ENCODE data around the gene VDAC2.

Gene VDAC2

GRCh38 chr10:75230600-75231038 is 20.0 kb downstream of the VDAC2 start:
- no peak for DNase-seq (ENCODE audit: low spot score)

- no peak for DNase-seq (ENCODE audit: low spot score)
Observed at GRCh38 chr10:75231672-75232581, 21.3 kb downstream of the VDAC2 start.

GRCh38 chr10:75233444-75234016 is 22.9 kb downstream of the VDAC2 start:
- no peak for DNase-seq (ENCODE audit: low spot score)

- DNase-seq (ENCODE audit: low spot score): peak; percentile 65
Observed at GRCh38 chr10:75234017-75234682, 23.6 kb downstream of the VDAC2 start.

- DNase-seq (ENCODE audit: low spot score): no peak
Observed at GRCh38 chr10:75234683-75235374, 24.2 kb downstream of the VDAC2 start.

GRCh38 chr10:75235375-75236177 is 25.0 kb downstream of the VDAC2 start, which contains the start of gene COMTD1:
Gene COMTD1 (minus strand): TSS chr10:75235957. CDS start chr10:75235928, 29 bp downstream.
- peak; percentile 85 for DNase-seq (ENCODE audit: low spot score)

GRCh38 chr10:75236178-75236825 is 25.7 kb downstream of the VDAC2 start:
- DNase-seq (ENCODE audit: low spot score): no peak

- DNase-seq (ENCODE audit: low spot score): no peak
Observed at GRCh38 chr10:75238182-75239095, 27.8 kb downstream of the VDAC2 start.

GRCh38 chr10:75239096-75239790 is 28.6 kb downstream of the VDAC2 start:
- DNase-seq (ENCODE audit: low spot score): no peak

GRCh38 chr10:75240329-75241076 is 29.9 kb downstream of the VDAC2 start:
- DNase-seq (ENCODE audit: low spot score): no peak

GRCh38 chr10:75243426-75243825 is 32.8 kb downstream of the VDAC2 start:
- DNase-seq (ENCODE audit: low spot score): no peak

GRCh38 chr10:75244487-75245353 is 34.1 kb downstream of the VDAC2 start:
- DNase-seq (ENCODE audit: low spot score): no peak

- no peak for DNase-seq (ENCODE audit: low spot score)
Observed at GRCh38 chr10:75245354-75246250, 35.0 kb downstream of the VDAC2 start.

GRCh38 chr10:75246506-75246905 is 35.9 kb downstream of the VDAC2 start:
- no peak for DNase-seq (ENCODE audit: low spot score)

GRCh38 chr10:75247797-75248196 is 37.2 kb downstream of the VDAC2 start:
- no peak for DNase-seq (ENCODE audit: low spot score)

- DNase-seq (ENCODE audit: low spot score): no peak
Observed at GRCh38 chr10:75250934-75251333, 40.3 kb downstream of the VDAC2 start.

All from HuH-7.5 (cell line).